ENCODE results near the gene PLA2G5. TPM values are rescaled to one million over a fixed set of nuclear protein-coding genes. Genes with fewer than 3 reads are reported as not detected.
"Not testable (repeated sequence)": the region's sequence is repeated elsewhere in the genome, so short reads cannot be mapped to it uniquely, and the experiment has no call there.

PLA2G5 gene
- total RNA-seq, 8 experiments from 2014 or later = 0.11 to 14.6 (median 0.55) TPM; not detected in 3

- Histone ChIP-seq H3K4me1 (replicated peaks in 1 of 2) (no peaks in the 10 kb centered on the region), H3K27ac (no peak overlapping the region), H3K4me3 (no peak overlapping the region)
- in situ Hi-C loops (cut with MboI; ENCODE audit: low pct_unique_long_range_greater_than_20kb in 2 of 9, low sequenced_read_pairs in 9 of 9, unreplicated experiment in 9 of 9) = no loop called here
- ATAC-seq (replicated peaks in 6 of 8) = no peak
Measured at GRCh38 chr1:20117236-20117635, 47.2 kb downstream of the PLA2G5 start.

- in situ Hi-C loops (cut with MboI; ENCODE audit: low pct_unique_long_range_greater_than_20kb in 2 of 9, low sequenced_read_pairs in 9 of 9, unreplicated experiment in 9 of 9) = no loop called here
- Histone ChIP-seq H3K4me1 (replicated peaks in 1 of 2) (no peaks in the 10 kb centered on the region), H3K4me3 (no peak within 1 kb of the TSS), H3K27ac (no peak within 1 kb of the TSS)
- WGBS, 10 experiments = no CpG with 5 or more reads among the region's 2 CpGs
- no peak for ATAC-seq (replicated peaks in 6 of 8)
Measured at GRCh38 chr1:20119347-20119746, 49.4 kb downstream of the PLA2G5 start, which contains the start of gene PLA2G2D. Gene PLA2G2D (minus strand): TSS chr1:20119536. CDS start chr1:20119498, 38 bp downstream.

GRCh38 chr1:20120796-20121195 lies 50.8 kb downstream of the PLA2G5 start:
- ATAC-seq (replicated peaks in 6 of 8) = no peak
- Histone ChIP-seq H3K4me3 (no peak overlapping the region), H3K4me1 (replicated peaks in 1 of 2) (peaks cover 0 to 6% of the 10 kb centered on the region in 2 donors), H3K27ac (no peak overlapping the region)
- in situ Hi-C loops (cut with MboI; ENCODE audit: low pct_unique_long_range_greater_than_20kb in 2 of 9, low sequenced_read_pairs in 9 of 9, unreplicated experiment in 9 of 9) = no loop called here
- WGBS, 10 experiments = 85 to 100% (median 90%) methylated on average over 2 to 4 of the region's 4 CpGs; no CpG with 5 or more reads in 5 of the 10 experiments

GRCh38 chr1:20123722-20124455 lies 53.9 kb downstream of the PLA2G5 start:
- 47 to 94% (median 74%) methylated on average over 2 to 10 of the region's 10 CpGs; no CpG with 5 or more reads in 1 of the 10 experiments for WGBS, 10 experiments
- peak in 1 of 8 experiments; percentile 5 for ATAC-seq (replicated peaks in 6 of 8)
- peaks cover 0 to 6% of the 10 kb centered on the region in 2 donors for H3K4me1 ChIP-seq (replicated peaks in 1 of 2)
- no peak overlapping the region for H3K27ac ChIP-seq
- H3K4me3 ChIP-seq = no peak overlapping the region
- in situ Hi-C loops (cut with MboI; ENCODE audit: low pct_unique_long_range_greater_than_20kb in 2 of 9, low sequenced_read_pairs in 9 of 9, unreplicated experiment in 9 of 9) = no loop called here

GRCh38 chr1:20124456-20125057 lies 54.6 kb downstream of the PLA2G5 start:
- Histone ChIP-seq H3K4me1 (replicated peaks in 1 of 2) (peaks cover 0 to 6% of the 10 kb centered on the region in 2 donors), H3K4me3 (no peak overlapping the region), H3K27ac (no peak overlapping the region)
- 6 to 100% (median 48%) methylated on average over 1 to 6 of the region's 7 CpGs; no CpG with 5 or more reads in 4 of the 10 experiments for WGBS, 10 experiments
- ATAC-seq (replicated peaks in 6 of 8) = peak in 4 of 8 experiments; percentile 36 to 95 (median 88)
- in situ Hi-C loops (cut with MboI; ENCODE audit: low pct_unique_long_range_greater_than_20kb in 2 of 9, low sequenced_read_pairs in 9 of 9, unreplicated experiment in 9 of 9) = no loop called here

- H3K4me3 ChIP-seq = no peak overlapping the region
- in situ Hi-C loops (cut with MboI; ENCODE audit: low pct_unique_long_range_greater_than_20kb in 2 of 9, low sequenced_read_pairs in 9 of 9, unreplicated experiment in 9 of 9) = no loop called here
- peaks cover 0 to 6% of the 10 kb centered on the region in 2 donors for H3K4me1 ChIP-seq (replicated peaks in 1 of 2)
- no peak overlapping the region for H3K27ac ChIP-seq
- WGBS, 10 experiments = 8 to 93% (median 77%) methylated on average over 1 to 10 of the region's 10 CpGs; no CpG with 5 or more reads in 2 of the 10 experiments
- ATAC-seq (replicated peaks in 6 of 8) = peak in 7 of 8 experiments; percentile 32 to 84 (median 68)
Measured at GRCh38 chr1:20125100-20125499, 55.1 kb downstream of the PLA2G5 start.

- Histone ChIP-seq H3K27ac (no peak overlapping the region), H3K4me1 (replicated peaks in 1 of 2) (peaks cover 0 to 6% of the 10 kb centered on the region in 2 donors), H3K4me3 (no peak overlapping the region)
- 57 to 100% (median 86%) methylated on average over 1 to 4 of the region's 9 CpGs; no CpG with 5 or more reads in 3 of the 10 experiments for WGBS, 10 experiments
- no peak for ATAC-seq (replicated peaks in 6 of 8)
- in situ Hi-C loops (cut with MboI; ENCODE audit: low pct_unique_long_range_greater_than_20kb in 2 of 9, low sequenced_read_pairs in 9 of 9, unreplicated experiment in 9 of 9) = no loop called here
Measured at GRCh38 chr1:20126041-20126805, 56.2 kb downstream of the PLA2G5 start.

- Histone ChIP-seq H3K4me1 (replicated peaks in 1 of 2) (peaks cover 0 to 6% of the 10 kb centered on the region in 2 donors), H3K4me3 (no peak overlapping the region), H3K27ac (no peak overlapping the region)
- WGBS, 10 experiments = 80 to 100% (median 93%) methylated on average over 2 to 9 of the region's 10 CpGs; no CpG with 5 or more reads in 4 of the 10 experiments
- in situ Hi-C loops (cut with MboI; ENCODE audit: low pct_unique_long_range_greater_than_20kb in 2 of 9, low sequenced_read_pairs in 9 of 9, unreplicated experiment in 9 of 9) = no loop called here
- ATAC-seq (replicated peaks in 6 of 8) = no peak
Measured at GRCh38 chr1:20126806-20127440, 56.9 kb downstream of the PLA2G5 start.

GRCh38 chr1:20130518-20130917 lies 60.5 kb downstream of the PLA2G5 start:
- ATAC-seq (replicated peaks in 6 of 8); H3K4me3 ChIP-seq; in situ Hi-C loops (cut with MboI; ENCODE audit: low pct_unique_long_range_greater_than_20kb in 2 of 9, low sequenced_read_pairs in 9 of 9, unreplicated experiment in 9 of 9); H3K4me1 ChIP-seq (replicated peaks in 1 of 2); H3K27ac ChIP-seq: not testable (repeated sequence)
- 40 to 100% (median 77%) methylated on average over 1 to 3 of the region's 3 CpGs for WGBS, 10 experiments

GRCh38 chr1:20134995-20135394 lies 65.0 kb downstream of the PLA2G5 start:
- 38 to 91% (median 81%) methylated on average over 2 to 3 of the region's 3 CpGs for WGBS, 10 experiments
- in situ Hi-C loops (cut with MboI; ENCODE audit: low pct_unique_long_range_greater_than_20kb in 2 of 9, low sequenced_read_pairs in 9 of 9, unreplicated experiment in 9 of 9) = no loop called here
- Histone ChIP-seq H3K4me3 (no peak overlapping the region), H3K4me1 (replicated peaks in 1 of 2) (no peaks in the 10 kb centered on the region), H3K27ac (no peak overlapping the region)
- no peak for ATAC-seq (replicated peaks in 6 of 8)

- WGBS, 10 experiments = 79 to 100% (median 82%) methylated on average over 2 to 3 of the region's 3 CpGs; no CpG with 5 or more reads in 4 of the 10 experiments
- Histone ChIP-seq H3K4me1 (replicated peaks in 1 of 2) (no peaks in the 10 kb centered on the region), H3K4me3 (no peak overlapping the region), H3K27ac (no peak overlapping the region)
- in situ Hi-C loops (cut with MboI; ENCODE audit: low pct_unique_long_range_greater_than_20kb in 2 of 9, low sequenced_read_pairs in 9 of 9, unreplicated experiment in 9 of 9) = no loop called here
- no peak for ATAC-seq (replicated peaks in 6 of 8)
Measured at GRCh38 chr1:20136249-20136648, 66.3 kb downstream of the PLA2G5 start.

- no peak for ATAC-seq (replicated peaks in 6 of 8)
- 81 to 100% (median 87%) methylated on average over 1 to 4 of the region's 4 CpGs; no CpG with 5 or more reads in 4 of the 10 experiments for WGBS, 10 experiments
- in situ Hi-C loops (cut with MboI; ENCODE audit: low pct_unique_long_range_greater_than_20kb in 2 of 9, low sequenced_read_pairs in 9 of 9, unreplicated experiment in 9 of 9) = no loop called here
- no peak overlapping the region for H3K27ac ChIP-seq
- no peak overlapping the region for H3K4me3 ChIP-seq
- no peaks in the 10 kb centered on the region for H3K4me1 ChIP-seq (replicated peaks in 1 of 2)
Measured at GRCh38 chr1:20137055-20137454, 67.1 kb downstream of the PLA2G5 start.
